HG02852 (cell line): Measurements from ENCODE around the gene TBC1D3B.
"Not testable (repeated sequence)": the region's sequence is repeated elsewhere in the genome, so short reads cannot be mapped to it uniquely, and the experiment has no call there.

ENCODE experiments used
- ATAC-seq: cut with Tn5 transposase; IDR thresholded peaks from one replicate; pipeline ENCODE4 v1.9.1; 2021; ENCODE audit warnings: mild to moderate bottlenecking, moderate library complexity; ENCODE audit not compliant: unreplicated experiment

TBC1D3B gene

DNA sequence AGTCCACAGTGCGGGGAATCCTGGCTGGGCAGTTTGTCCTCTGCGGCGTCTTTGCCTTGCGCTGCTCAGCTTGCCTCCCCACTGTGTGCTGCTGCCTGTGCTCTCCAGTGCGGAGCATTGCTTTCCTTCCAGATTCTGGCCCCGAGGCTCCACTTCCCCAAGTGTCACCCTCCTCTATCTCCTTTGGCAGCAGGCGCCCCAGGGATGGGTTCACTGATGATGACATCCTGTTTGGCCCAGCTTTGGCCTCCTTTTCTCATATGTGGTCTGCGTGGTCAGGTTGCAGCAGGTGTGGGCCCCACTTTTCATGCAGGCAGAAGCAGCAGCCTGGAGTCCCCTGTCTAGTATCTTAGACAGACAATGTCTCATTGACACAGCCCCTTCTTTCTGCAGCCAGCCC is 25.1 kb upstream of the TBC1D3B start:
- not testable (repeated sequence) for ATAC-seq

DNA sequence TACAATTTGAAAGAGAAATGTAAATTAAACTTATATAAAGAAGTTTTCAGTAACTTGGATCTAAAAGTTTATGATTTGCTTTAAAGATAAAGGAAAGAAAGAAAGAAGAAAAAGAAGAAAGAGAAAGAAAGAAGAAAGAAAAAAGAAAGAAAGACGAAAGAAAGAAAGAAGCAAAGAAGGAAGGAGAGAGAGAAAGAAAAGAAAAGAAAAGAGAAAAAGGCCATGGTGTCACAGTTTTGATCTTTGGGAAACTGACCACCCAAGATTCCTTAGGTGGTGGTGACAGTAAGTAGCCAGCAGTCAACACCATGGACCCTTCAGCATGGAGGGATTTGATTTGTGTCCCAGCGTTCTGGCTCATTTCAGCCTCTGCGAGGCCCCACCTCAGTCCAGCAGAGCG is 24.7 kb upstream of the TBC1D3B start:
- ATAC-seq, result not testable (repeated sequence)

DNA sequence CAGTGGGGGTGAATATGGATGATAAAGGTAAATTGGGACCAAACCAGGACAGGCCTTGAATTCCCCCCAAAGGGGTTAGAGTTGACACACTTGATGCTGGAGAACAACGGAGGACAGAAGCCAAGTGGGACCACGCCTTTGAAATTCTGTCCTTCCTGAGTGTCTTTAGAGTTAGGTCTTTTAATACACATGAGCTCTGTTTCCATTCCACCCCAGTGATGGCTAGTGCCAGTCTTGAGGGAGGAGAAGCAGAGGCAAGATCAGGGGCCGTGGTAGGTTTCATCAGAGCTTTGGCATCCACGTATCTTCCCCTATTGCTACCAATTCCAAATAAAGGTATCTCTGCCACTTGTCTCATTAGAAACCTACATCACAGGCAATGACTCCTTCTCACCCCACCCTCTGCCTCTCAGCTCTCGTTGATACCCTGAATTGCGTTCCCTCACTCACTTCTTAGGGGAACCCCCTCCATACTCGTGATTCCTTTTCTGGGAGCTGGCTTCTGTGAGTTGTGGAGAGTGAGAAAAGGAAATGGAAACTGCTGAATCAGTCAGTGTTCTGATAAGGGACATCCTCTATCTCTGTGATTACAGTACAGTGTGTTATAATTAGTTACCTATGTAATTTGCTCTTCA is 22.5 kb upstream of the TBC1D3B start:
- peak; percentile 19 for ATAC-seq

DNA sequence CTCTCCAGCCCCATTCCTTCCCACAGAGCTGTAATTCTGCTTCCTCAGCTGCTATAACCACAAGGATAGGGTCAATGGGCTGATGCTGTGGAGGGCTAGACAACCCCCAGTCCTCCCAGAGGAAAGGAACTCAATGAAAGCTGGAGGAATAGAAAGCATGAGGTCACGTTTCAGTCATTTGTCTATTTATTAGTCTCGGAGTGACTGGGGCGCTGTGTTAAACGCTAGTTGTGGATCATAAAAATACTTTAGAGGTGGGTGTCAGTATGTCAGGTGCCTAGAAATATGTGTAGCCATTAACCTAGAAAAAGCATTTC is 20.9 kb upstream of the TBC1D3B start:
- ATAC-seq, result peak; percentile 21

DNA sequence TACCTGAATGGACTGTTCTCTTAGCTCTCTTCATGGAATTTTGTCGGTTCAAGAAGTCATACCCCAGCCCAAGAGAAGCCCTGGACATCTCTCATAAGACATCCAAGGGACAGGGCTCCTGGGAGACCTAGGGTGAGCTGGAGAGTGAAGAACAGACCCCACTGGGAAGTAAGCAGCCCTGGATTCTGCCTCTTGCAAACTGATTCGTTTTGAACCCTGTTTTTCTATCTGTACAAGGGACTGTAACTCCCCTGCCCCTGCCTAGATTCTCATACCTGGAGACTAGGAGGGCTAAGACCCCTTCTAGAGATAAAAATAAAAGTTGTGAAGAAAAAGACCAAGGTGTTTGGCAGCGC is 19.7 kb upstream of the TBC1D3B start:
- ATAC-seq, result no peak

DNA sequence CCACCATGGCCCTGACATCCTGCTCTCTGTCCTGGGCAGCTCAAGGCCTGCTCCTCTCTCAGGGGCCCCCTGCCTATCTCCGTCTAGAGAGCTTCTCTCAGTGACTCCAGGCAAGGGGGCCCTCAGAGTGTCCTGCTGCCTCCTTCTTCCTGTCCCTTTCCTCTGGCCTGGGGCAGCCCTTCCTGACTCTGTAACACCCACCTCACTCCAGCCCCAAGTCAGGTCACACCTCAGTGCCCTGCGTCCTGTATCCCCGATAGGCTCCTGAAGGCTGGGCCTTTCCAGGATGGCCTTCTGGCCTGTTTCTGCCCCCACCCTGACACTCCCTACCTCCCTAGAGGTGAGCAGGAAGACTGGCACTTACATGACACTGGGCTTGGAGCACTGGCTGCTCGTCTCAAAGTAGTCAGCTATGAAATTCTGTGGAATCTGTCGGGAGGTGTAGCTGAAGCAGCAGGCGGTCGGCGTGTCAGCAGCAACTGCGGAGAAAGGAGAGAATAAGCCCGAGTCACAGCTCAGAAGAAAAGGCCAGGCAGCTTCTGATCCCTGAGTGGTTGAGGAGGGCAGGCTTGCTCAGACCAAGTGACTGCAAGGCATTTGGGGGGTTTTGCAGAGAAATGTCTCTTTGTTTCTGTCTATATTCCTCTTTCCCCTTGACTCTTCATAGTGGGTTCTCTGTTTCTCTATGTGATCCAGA is 19.1 kb upstream of the TBC1D3B start:
- ATAC-seq, result no peak

DNA sequence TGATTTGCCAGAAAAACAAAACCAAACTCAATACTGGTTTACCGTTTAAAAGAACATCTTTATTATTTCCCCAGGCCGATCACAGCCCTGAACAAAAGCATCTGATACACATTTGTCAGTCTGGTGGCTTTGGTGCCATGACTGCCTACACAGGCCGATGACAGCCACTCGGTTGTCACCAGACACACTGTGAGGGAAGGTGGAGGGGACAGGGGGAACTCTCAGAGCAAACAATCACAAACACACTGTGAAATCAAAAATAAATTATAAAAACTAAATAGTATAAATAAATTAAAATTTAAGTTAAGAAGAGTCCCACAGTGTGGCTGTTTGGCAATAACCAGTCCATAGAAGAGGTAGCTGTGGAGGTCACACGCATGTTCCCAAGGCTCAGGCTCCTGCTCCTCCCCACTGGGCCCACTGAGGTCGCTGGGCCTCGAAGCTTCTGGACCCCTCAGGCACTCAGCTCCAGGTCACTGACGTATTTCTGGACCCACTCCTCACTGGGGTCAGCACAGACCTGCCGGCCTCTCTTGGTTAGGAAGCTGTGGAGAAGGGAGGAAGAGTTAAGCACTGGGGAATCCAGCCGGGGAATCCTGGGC is 18.5 kb upstream of the TBC1D3B start:
- ATAC-seq, result not testable (repeated sequence)

GRCh38 chr17:36194147-36194831 is 17.9 kb upstream of the TBC1D3B start:
- not testable (repeated sequence) for ATAC-seq

DNA sequence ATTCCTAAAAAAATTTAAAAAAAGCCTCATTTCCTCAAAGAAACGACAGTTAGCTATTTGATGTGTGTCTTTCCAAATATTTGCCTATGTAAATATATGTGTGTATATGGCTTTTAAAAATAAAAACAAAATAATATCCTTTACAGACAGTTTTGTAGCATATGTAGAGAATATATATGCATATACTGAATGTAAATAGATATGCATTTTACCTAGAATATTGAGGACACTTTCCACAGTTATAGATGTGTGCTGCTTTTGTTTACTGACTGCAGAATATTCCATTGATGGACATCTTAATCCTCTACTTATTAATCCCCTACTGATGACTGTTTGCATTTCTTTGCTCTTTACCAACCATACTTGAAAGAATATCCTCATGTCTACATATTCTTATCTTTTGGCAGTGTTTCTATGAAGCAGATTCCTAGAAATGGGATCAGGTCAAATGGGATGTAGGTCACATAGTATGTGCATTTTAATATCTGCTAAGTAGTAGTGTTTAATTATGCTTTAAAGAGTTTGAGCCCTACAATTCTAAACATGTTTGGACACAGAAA is 16.9 kb upstream of the TBC1D3B start:
- no peak for ATAC-seq

- ATAC-seq, result not testable (repeated sequence)
Observed at GRCh38 chr17:36190549-36191330, 14.3 kb upstream of the TBC1D3B start.

DNA sequence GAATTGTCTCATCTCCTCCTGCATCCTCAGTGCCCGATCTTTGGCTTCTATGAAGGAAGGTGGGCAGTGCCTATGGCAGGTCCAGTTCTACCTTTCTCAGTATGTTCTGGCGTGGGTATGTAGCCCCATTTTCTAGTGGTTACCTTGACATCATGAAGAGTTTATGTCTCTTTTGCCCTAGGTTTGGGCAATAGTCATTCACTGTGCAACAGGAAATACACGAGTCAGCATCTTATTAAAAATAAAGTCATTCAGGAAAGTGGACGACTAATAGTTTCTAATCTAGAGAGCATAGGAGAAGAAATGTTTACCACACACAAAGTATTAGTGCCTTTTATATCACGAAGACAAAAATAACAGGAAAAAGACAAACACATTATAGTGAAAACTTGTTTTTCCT is 13.6 kb upstream of the TBC1D3B start:
- ATAC-seq, result not testable (repeated sequence)

DNA sequence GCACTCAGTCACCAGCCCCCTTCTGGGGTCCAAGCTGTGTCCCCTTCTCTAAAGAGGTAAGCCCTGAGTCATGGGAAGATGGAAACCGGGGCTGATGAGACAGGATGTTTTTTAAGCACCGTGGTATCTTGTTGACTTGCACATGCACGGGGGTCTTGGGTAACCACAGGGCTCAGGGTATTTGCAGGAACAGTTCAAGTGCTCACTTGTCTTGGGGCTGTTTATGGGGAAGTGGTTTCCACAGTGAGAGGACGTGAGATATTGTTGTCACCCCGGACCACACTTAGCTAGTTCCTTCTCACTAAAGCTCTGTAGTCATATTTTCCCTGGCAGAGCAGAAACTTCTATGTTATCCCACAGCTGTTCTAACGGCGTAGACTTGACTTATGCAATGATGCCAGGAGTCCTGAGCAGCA is 12.5 kb upstream of the TBC1D3B start:
- peak; percentile 69 for ATAC-seq

GRCh38 chr17:36187943-36188665 is 11.7 kb upstream of the TBC1D3B start:
- ATAC-seq, result not testable (repeated sequence)

DNA sequence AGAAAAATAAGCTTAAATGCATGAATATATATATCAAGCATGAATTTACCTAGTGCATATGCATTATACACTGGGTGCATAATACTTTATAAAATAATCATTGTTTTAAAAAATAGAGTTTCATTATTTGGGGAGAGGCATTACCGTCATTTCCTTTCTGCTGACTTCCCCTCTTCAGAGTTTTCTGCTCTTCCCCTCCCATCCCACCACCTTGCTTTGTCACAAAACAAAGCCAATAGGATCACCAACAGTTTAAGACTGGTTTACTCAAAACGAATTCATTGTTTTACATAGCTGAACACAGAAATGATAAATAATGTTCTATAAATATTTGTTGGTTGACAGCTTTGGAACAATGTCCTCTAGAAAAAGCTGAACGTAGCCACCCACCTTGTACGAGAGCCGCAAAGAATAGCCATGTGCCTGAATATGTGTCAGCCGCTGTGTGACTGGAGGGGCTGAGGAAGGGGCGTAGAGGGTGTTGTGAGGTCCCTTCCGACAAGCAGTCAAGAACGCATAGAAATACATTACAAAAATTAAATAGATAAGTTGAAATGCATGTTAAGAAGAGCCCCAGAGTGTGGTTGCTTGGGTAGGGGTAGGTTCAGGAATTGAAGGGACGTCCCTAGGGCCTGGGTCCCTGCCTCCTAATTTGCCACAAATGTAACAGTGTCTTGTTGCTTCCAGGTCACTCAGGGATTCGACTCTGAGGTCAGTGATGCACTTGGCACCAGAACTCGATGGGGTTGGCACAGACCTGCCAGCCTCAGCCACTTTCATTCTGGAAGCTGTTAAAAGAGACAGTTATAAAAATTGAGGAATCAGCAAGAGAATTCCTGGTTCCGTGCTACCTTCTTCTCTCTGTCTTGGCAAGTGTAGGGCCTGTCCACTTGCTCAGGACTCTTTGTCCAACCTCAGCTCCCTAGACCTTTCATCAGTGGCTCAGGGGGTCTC is 10.7 kb upstream of the TBC1D3B start:
- ATAC-seq, result not testable (repeated sequence)

GRCh38 chr17:36185416-36185815 is 9.0 kb upstream of the TBC1D3B start:
- no peak for ATAC-seq

GRCh38 chr17:36184023-36184765 is 7.8 kb upstream of the TBC1D3B start:
- no peak for ATAC-seq

- peak; percentile 41 for ATAC-seq
Observed at GRCh38 chr17:36183001-36183971, 6.8 kb upstream of the TBC1D3B start.
